ENCODE measurements around the gene S1PR3.

Gene S1PR3

DNA sequence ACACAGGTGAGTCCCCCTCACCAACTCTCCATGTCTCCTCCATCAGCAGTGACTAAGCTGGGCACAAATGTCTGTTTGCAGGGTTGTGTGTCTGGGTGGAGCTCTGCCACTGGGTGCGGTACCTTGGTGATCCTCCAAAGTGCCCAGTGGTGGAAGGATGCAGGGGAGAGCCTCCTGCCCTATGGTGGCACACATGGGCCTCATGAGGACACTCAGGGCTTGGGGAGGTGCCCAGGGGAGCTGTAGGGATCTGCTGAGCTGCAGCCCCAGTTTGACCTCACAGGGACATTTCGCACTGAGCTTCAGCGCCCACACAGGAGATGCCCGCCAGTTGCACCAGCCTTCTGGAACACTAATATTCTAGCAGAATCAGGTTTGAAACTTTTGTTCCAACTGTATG lies 29.5 kb downstream of the S1PR3 start:
- H3F3A ChIP-seq (ENCODE audit: insufficient read depth, low read length): no peaks in the 10 kb centered on the region
- no peak overlapping the region for H3K9ac ChIP-seq (ENCODE audit: low read length)
- H3K9me3 ChIP-seq (ENCODE audit: low read length): no peaks in the 10 kb centered on the region
- H3K79me2 ChIP-seq (ENCODE audit: insufficient read depth, low read length): no peaks in the 10 kb centered on the region
- no peaks in the 10 kb centered on the region for H4K20me1 ChIP-seq (ENCODE audit: insufficient read depth, low read length)
- no peaks in the 10 kb centered on the region for H3K36me3 ChIP-seq (ENCODE audit: insufficient read depth, low read length)
- no peak overlapping the region for H3K27ac ChIP-seq (ENCODE audit: low read depth, low read length, poor library complexity, severe bottlenecking)
- H2AFZ ChIP-seq (ENCODE audit: low read length): no peak overlapping the region
- no peaks in the 10 kb centered on the region for H3K4me1 ChIP-seq (ENCODE audit: insufficient read depth, low read length, severe bottlenecking)
- H3K4me2 ChIP-seq (ENCODE audit: low read length): no peak overlapping the region
- no peak overlapping the region for H3K4me3 ChIP-seq (ENCODE audit: low read depth, low read length, poor library complexity, severe bottlenecking)
- TF ChIP-seq, protein P1, sequence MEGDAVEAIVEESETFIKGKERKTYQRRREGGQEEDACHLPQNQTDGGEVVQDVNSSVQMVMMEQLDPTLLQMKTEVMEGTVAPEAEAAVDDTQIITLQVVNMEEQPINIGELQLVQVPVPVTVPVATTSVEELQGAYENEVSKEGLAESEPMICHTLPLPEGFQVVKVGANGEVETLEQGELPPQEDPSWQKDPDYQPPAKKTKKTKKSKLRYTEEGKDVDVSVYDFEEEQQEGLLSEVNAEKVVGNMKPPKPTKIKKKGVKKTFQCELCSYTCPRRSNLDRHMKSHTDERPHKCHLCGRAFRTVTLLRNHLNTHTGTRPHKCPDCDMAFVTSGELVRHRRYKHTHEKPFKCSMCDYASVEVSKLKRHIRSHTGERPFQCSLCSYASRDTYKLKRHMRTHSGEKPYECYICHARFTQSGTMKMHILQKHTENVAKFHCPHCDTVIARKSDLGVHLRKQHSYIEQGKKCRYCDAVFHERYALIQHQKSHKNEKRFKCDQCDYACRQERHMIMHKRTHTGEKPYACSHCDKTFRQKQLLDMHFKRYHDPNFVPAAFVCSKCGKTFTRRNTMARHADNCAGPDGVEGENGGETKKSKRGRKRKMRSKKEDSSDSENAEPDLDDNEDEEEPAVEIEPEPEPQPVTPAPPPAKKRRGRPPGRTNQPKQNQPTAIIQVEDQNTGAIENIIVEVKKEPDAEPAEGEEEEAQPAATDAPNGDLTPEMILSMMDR (IDR thresholded peaks at IDR 0.05; ENCODE audit: low read length): no peak
- no peak for TF ChIP-seq EZH2 (IDR thresholded peaks at IDR 0.05; ENCODE audit: borderline replicate concordance, low read length)
- no peaks in the 10 kb centered on the region for H3K9me2 ChIP-seq (ENCODE audit: low read depth, low read length)
- no peaks in the 10 kb centered on the region for H3K27me3 ChIP-seq (ENCODE audit: insufficient read depth, low read length)

DNA sequence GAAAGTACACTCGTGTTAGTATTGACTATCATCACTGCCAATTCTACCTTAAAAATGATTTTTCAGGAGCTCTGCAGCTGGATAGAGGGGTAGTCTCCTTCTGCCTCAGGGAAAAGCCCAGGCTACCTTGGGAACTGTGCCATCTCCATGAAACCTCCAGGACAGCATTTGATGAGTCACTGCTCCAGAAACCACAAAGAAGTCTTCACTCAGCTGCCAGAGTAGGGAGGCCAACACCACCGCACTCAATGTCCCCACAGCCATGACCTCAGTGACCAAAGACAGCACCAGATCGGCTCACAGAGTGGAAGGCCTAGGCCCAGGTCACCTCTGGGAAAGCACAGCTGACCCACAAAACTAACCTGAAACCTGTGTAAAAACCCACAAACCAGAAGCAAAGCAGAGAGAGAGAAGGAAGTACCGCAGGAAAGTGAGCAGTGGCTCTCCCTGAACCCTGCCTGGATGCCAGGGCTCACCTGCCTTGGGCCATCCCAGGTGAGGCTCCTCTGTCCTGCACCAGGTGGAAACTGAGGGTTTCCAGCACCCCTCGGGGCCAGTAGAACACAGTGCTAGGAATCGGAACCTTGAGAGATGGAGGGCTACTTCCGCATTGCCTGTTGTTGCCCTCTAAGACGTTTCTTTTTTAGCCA lies 30.0 kb downstream of the S1PR3 start:
- Histone ChIP-seq H2AFZ (ENCODE audit: low read length) (no peak overlapping the region), H3K9ac (ENCODE audit: low read length) (no peak overlapping the region), H3F3A (ENCODE audit: insufficient read depth, low read length) (no peaks in the 10 kb centered on the region), H3K36me3 (ENCODE audit: insufficient read depth, low read length) (no peaks in the 10 kb centered on the region), H3K4me3 (ENCODE audit: low read depth, low read length, poor library complexity, severe bottlenecking) (no peak overlapping the region), H3K27ac (ENCODE audit: low read depth, low read length, poor library complexity, severe bottlenecking) (no peak overlapping the region), H3K79me2 (ENCODE audit: insufficient read depth, low read length) (no peaks in the 10 kb centered on the region), H3K9me3 (ENCODE audit: low read length) (no peaks in the 10 kb centered on the region), H3K4me2 (ENCODE audit: low read length) (no peak overlapping the region), H3K9me2 (ENCODE audit: low read depth, low read length) (no peaks in the 10 kb centered on the region), H3K27me3 (ENCODE audit: insufficient read depth, low read length) (no peaks in the 10 kb centered on the region), H3K4me1 (ENCODE audit: insufficient read depth, low read length, severe bottlenecking) (no peaks in the 10 kb centered on the region), H4K20me1 (ENCODE audit: insufficient read depth, low read length) (no peaks in the 10 kb centered on the region)
- no peak for TF ChIP-seq EZH2 (IDR thresholded peaks at IDR 0.05; ENCODE audit: borderline replicate concordance, low read length)
- TF ChIP-seq, protein P1 (IDR thresholded peaks at IDR 0.05; ENCODE audit: low read length): no peak

DNA sequence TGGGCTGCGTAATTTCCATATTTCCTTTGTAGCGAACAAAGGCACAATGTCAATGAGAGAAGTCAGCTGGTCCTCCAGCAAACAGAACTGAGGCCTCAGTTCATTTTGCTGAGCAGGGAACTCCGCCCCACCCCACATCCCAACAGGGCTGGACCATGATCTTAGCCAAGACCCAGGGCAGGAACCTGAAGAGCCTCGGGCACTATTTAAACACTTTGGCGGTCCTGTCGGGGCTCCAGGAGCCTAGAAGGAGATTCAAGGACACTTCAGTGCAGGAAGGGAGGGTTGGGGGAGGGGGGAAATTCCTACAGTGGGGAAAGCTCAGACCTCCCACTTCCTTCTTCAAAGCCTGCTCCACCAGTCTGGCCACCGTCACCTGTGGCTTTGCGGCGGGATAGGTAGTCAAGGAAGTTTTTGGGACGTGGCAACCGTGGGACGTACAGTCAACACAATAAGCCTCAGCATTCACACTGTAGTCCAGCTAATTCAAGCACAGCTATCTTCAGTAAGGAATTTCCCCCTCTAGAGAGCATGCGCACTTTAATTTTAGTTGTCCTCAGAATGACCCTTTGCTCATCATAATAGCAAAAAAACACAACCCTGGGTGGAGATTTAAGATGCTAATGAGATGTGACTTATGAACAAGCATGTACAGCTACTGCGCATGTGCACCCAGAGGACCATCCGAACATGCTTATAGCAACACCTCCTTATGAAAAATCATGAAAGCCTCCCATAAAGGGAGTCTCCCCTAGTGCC lies 30.9 kb downstream of the S1PR3 start:
- H3K27ac ChIP-seq (ENCODE audit: low read depth, low read length, poor library complexity, severe bottlenecking): no peak overlapping the region
- H2AFZ ChIP-seq (ENCODE audit: low read length): no peak overlapping the region
- no peak overlapping the region for H3K4me2 ChIP-seq (ENCODE audit: low read length)
- H3K4me1 ChIP-seq (ENCODE audit: insufficient read depth, low read length, severe bottlenecking): no peaks in the 10 kb centered on the region
- no peaks in the 10 kb centered on the region for H3K36me3 ChIP-seq (ENCODE audit: insufficient read depth, low read length)
- no peak overlapping the region for H3K9ac ChIP-seq (ENCODE audit: low read length)
- H3K9me2 ChIP-seq (ENCODE audit: low read depth, low read length): no peaks in the 10 kb centered on the region
- TF ChIP-seq EZH2 (IDR thresholded peaks at IDR 0.05; ENCODE audit: borderline replicate concordance, low read length): no peak
- TF ChIP-seq, protein P1 (IDR thresholded peaks at IDR 0.05; ENCODE audit: low read length): no peak
- H3K79me2 ChIP-seq (ENCODE audit: insufficient read depth, low read length): no peaks in the 10 kb centered on the region
- H3F3A ChIP-seq (ENCODE audit: insufficient read depth, low read length): no peaks in the 10 kb centered on the region
- H3K9me3 ChIP-seq (ENCODE audit: low read length): no peaks in the 10 kb centered on the region
- no peaks in the 10 kb centered on the region for H3K27me3 ChIP-seq (ENCODE audit: insufficient read depth, low read length)
- H3K4me3 ChIP-seq (ENCODE audit: low read depth, low read length, poor library complexity, severe bottlenecking): no peak overlapping the region
- no peaks in the 10 kb centered on the region for H4K20me1 ChIP-seq (ENCODE audit: insufficient read depth, low read length)

All from OCI-LY1 (cell line).